HFFc6 (cell line): Measurements from ENCODE around the gene KLHL29. TPM values are rescaled to one million over a fixed set of nuclear protein-coding genes. Genes with fewer than 3 reads are reported as not detected.

Experiments used
- DNase-seq: peaks from one replicate; pipeline ENCODE4 v3.0.0-alpha.2; 2018
- H3K27ac Mint-ChIP-seq: 2 replicates; pipeline ENCODE4 v1.8.0; 2020; ENCODE audit warnings: mild to moderate bottlenecking, mixed read lengths
- H3K27me3 Mint-ChIP-seq: 2 replicates; pipeline ENCODE4 v1.8.0; 2021; ENCODE audit warnings: mild to moderate bottlenecking, moderate library complexity, mixed read lengths; ENCODE audit not compliant: insufficient read depth
- H3K36me3 Mint-ChIP-seq: 2 replicates; pipeline ENCODE4 v1.8.0; 2021; ENCODE audit warnings: low read depth, mixed read lengths
- H3K4me1 Mint-ChIP-seq: 2 replicates; pipeline ENCODE4 v1.8.0; 2020; ENCODE audit warnings: low read depth, mixed read lengths
- H3K4me3 Mint-ChIP-seq: 2 replicates; pipeline ENCODE4 v1.8.0; 2020; ENCODE audit warnings: mild to moderate bottlenecking, moderate library complexity, mixed read lengths
- H3K9me3 Mint-ChIP-seq: 2 replicates; pipeline ENCODE4 v1.8.0; 2020; ENCODE audit warnings: mild to moderate bottlenecking, mixed read lengths
- total RNA-seq, 6 experiments: library from RNA; stranded (reverse); fragmentation: NEBNext Ultra II Directional; extraction: Animal tissue kit (Norgen Biotek cat#: 25700); gene quantifications; 2 replicates in 1 of 6; 3 replicates in 5 of 6; pipeline ENCODE4 v1.2.3, GENCODE V29; 2021
- TF ChIP-seq, protein P1 (sequence below): fragments of 200-600 bp; sonication (generic); IDR thresholded peaks from 2 replicates; pipeline ENCODE4 v1.5.0; 2021; ENCODE audit warnings: antibody characterized with exemption, mild to moderate bottlenecking

KLHL29 gene
- total RNA-seq, 6 experiments from 2014 or later = 7.4 to 9.7 (median 8.6) TPM

DNA sequence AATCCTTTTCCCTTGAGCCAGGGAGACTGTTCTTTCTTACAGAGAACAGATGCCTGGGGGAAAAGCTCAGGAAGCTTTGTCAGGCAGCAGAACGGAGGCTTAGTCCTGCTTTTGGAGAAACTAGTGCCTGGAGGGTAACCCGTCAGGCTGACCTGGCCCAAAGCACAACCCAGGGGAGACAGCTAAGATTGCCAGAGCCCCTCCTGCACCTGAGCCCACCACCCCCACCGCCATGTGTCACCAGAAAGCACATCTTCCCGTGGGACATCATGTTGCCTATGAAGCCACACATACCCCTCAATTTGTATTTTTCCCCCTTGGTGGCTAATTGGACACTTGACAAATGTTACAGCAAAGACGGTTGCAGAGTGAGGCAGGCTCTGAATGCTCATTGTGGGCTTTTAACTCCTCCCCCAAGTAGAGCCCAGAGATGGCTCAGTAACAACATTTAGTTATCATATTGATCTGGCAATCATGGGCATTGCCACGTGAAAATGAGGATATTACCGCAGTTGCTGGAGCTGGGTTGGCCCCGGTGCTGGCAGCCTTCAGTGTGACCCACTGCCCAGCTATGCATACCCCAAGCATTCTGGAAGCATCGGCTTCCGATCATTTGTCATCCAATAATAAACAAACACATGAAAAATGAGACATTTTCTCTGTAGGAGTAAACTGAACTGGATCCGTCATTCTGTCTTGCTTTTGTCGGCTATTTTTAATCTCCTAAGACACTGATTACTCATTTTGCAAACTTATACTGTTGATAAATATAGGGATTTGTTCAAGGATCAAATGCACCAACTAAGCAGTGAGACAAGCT, 312.5 kb downstream of the KLHL29 start:
- Mint-ChIP-seq H3K4me1 (peaks cover 7% of the 10 kb centered on the region; the same call in 1 of the 2 replicates), H3K27me3 (peaks cover 7% of the 10 kb centered on the region), H3K27ac (no peak overlapping the region), H3K36me3 (peaks cover 12% of the 10 kb centered on the region), H3K4me3 (no peak overlapping the region), H3K9me3 (no peaks in the 10 kb centered on the region; the same call in 1 of the 2 replicates)
- DNase-seq = no peak
- TF ChIP-seq, protein P1, sequence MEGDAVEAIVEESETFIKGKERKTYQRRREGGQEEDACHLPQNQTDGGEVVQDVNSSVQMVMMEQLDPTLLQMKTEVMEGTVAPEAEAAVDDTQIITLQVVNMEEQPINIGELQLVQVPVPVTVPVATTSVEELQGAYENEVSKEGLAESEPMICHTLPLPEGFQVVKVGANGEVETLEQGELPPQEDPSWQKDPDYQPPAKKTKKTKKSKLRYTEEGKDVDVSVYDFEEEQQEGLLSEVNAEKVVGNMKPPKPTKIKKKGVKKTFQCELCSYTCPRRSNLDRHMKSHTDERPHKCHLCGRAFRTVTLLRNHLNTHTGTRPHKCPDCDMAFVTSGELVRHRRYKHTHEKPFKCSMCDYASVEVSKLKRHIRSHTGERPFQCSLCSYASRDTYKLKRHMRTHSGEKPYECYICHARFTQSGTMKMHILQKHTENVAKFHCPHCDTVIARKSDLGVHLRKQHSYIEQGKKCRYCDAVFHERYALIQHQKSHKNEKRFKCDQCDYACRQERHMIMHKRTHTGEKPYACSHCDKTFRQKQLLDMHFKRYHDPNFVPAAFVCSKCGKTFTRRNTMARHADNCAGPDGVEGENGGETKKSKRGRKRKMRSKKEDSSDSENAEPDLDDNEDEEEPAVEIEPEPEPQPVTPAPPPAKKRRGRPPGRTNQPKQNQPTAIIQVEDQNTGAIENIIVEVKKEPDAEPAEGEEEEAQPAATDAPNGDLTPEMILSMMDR = no peak

DNA sequence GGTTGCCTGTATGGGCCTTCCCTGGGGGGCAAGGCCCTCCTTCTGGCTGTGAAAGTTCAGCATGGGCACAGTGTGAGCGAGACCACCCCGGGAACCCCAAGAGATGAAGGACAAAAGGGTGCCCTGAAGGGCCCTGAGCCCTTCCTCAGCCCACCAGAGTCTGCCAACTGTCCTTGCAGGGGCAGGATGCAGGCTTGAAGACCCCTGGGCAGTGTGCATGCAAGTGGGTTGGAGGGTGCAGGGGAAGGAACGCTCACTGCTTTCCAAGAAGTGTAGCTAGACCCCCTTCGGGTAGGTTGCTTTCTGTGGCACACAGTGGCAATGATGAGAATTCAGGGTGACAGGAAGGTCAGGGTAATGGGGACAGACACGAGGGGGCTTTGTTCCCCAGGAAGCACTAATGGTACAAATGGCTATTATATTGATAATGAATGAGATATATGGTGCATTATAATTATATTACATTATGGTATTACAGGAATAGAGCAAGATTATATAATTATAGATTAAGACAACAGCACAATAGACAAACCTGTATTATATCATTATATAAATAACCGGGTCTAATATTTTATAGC, 313.2 kb downstream of the KLHL29 start:
- Mint-ChIP-seq H3K27me3 (peaks cover 7% of the 10 kb centered on the region), H3K4me1 (peaks cover 7% of the 10 kb centered on the region; the same call in 1 of the 2 replicates), H3K4me3 (no peak overlapping the region), H3K9me3 (no peaks in the 10 kb centered on the region; the same call in 1 of the 2 replicates), H3K36me3 (peaks cover 12% of the 10 kb centered on the region), H3K27ac (no peak overlapping the region)
- TF ChIP-seq, protein P1 = no peak
- DNase-seq = no peak

DNA sequence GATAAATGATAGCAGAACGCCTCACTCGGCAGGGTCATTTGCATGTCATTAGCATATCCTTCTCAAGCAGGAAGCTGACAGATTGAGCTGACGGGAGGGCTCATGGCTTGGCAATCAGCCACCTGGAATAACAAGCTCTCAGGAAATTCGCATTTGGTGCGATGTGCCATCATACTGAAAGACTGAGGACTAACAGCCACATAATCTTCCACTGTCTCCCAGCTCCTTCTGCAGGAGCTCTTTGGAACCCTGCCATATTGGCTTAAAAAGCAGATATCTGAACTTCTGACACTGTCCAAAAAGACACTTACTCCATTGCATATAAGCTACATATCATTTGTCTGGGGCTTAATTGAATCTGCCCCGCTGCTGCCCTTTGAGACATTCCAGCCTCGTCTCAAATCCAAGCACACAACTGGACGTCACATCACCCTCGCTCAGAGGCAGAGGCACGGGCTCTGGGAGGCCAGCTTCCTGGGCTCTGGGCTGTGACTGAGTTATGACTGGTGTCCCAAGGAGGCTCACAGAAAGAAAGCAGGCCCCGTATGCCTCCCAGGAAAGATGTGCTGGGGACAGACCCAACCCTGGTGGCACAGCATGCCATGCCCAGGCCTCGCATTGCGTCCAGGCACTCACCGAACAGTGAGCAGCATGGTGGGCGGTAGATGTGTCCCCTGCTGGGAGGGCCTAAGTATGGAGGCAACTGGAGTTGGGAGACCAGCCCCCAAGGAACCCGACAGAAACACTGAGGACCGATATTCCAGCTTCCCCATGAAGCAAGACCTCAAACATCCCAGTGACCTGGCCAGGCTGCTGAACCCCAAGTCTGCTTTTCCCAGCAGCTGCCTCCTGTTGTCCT, 314.0 kb downstream of the KLHL29 start:
- H3K36me3 Mint-ChIP-seq = peaks cover 12% of the 10 kb centered on the region
- H3K4me3 Mint-ChIP-seq = no peak overlapping the region
- H3K9me3 Mint-ChIP-seq = no peaks in the 10 kb centered on the region; the same call in 1 of the 2 replicates
- peaks cover 7% of the 10 kb centered on the region; the same call in 1 of the 2 replicates for H3K4me1 Mint-ChIP-seq
- peaks cover 5% of the 10 kb centered on the region for H3K27me3 Mint-ChIP-seq
- TF ChIP-seq, protein P1 = no peak
- no peak overlapping the region for H3K27ac Mint-ChIP-seq
- DNase-seq = no peak

DNA sequence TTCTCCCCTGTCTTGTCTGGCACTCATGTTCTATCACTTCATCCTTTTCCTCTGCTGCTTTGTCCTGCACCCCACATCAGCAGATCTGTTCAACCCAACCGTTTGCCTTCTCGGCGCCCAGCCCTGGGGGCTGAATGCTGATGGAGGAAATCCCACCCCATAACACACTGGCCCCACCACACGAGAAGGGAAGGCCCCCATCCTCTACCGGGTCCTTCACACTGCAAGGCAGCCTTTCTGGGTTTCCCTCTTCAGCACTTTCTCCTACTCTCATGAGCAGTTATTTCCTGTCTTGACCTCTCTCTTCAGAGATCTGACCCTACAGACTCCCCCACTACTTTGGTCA, 314.6 kb downstream of the KLHL29 start:
- Mint-ChIP-seq H3K9me3 (no peaks in the 10 kb centered on the region; the same call in 1 of the 2 replicates), H3K36me3 (peaks cover 12% of the 10 kb centered on the region), H3K27ac (no peak overlapping the region), H3K4me3 (no peak overlapping the region), H3K27me3 (peaks cover 2% of the 10 kb centered on the region), H3K4me1 (peaks cover 7% of the 10 kb centered on the region; the same call in 1 of the 2 replicates)
- TF ChIP-seq, protein P1 = no peak
- DNase-seq = no peak

DNA sequence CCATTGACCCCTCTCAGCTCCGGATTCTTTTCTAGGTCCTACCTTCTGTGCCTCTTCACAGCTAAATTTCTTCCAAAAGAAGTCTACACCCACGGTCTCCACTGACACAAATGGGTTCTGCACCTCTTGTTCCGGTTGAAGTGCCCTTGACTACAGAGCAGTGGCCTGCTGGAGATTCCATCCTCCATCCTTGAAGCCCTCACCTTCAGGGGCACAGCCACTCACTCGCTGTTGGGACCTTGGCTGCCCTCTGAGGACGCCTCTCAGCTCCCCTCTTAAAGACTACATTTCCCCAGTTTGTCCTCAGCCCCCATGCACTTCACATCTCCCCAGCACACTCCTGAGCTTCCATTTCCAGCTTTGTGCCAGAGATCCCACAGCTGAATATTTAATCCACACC, 315.6 kb downstream of the KLHL29 start:
- no peaks in the 10 kb centered on the region; the same call in none of the 2 replicates for H3K27me3 Mint-ChIP-seq
- peaks cover 15% of the 10 kb centered on the region for H3K36me3 Mint-ChIP-seq
- no peaks in the 10 kb centered on the region; the same call in 1 of the 2 replicates for H3K9me3 Mint-ChIP-seq
- peaks cover 7% of the 10 kb centered on the region; the same call in 1 of the 2 replicates for H3K4me1 Mint-ChIP-seq
- TF ChIP-seq, protein P1 = no peak
- DNase-seq = no peak
- H3K27ac Mint-ChIP-seq = no peak overlapping the region
- no peak overlapping the region for H3K4me3 Mint-ChIP-seq
